NB4 (cell line): Measurements from ENCODE around the gene ZNF174.

Source experiments
- DNase-seq: peaks from one replicate; pipeline ENCODE4 v3.0.0; 2010; ENCODE audit warnings: low read depth
- H3K4me3 ChIP-seq: one replicate; pipeline ENCODE4 v1.5.1; 2011; ENCODE audit warnings: mild to moderate bottlenecking, low read depth, low read length, moderate library complexity
- CTCF ChIP-seq: IDR thresholded peaks from one replicate; pipeline ENCODE4 v1.5.1; 2012; ENCODE audit warnings: low read depth, low read length
- MAX ChIP-seq: IDR thresholded peaks from 2 replicates; pipeline ENCODE4 v1.6.1; 2011; ENCODE audit warnings: low read depth, low read length
- MYC ChIP-seq: IDR thresholded peaks from 2 replicates; pipeline ENCODE4 v1.6.1; 2011; ENCODE audit warnings: low read depth, low read length
- POLR2A ChIP-seq: IDR thresholded peaks from 2 replicates; pipeline ENCODE4 v1.6.1; 2011; ENCODE audit warnings: mild to moderate bottlenecking; ENCODE audit not compliant: insufficient read length; ENCODE audit errors: extremely low read depth

ZNF174 gene

DNA sequence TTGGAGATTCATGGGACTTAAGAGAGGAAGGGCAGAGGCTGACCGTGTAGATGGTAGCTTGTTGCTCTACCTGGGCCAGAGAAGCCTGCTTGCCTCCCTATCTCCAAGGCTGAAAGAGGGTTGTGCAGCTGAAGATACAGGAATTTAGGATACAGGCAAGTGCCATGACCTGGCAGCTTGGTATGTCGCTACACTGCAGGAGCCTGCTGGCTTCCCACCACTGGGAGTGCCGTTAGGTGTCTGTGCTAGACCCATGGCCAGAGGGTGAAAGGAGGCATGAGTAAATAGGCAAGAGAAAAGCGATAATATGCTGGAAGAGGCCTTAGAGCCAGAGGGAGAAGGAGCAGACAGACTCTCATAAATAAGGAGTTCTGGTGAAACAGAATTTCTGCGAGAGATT, 53.1 kb downstream of the ZNF174 start:
- H3K4me3 ChIP-seq = no peak overlapping the region
- no peak for TF ChIP-seq POLR2A
- no peak for DNase-seq

- TF ChIP-seq POLR2A (no peak), MAX (no peak), CTCF (no peak), MYC (no peak)
- no peak overlapping the region for H3K4me3 ChIP-seq
- no peak for DNase-seq
These were observed 53.7 kb downstream of the ZNF174 start for GRCh38 chr16:3454631-3455147.

DNA sequence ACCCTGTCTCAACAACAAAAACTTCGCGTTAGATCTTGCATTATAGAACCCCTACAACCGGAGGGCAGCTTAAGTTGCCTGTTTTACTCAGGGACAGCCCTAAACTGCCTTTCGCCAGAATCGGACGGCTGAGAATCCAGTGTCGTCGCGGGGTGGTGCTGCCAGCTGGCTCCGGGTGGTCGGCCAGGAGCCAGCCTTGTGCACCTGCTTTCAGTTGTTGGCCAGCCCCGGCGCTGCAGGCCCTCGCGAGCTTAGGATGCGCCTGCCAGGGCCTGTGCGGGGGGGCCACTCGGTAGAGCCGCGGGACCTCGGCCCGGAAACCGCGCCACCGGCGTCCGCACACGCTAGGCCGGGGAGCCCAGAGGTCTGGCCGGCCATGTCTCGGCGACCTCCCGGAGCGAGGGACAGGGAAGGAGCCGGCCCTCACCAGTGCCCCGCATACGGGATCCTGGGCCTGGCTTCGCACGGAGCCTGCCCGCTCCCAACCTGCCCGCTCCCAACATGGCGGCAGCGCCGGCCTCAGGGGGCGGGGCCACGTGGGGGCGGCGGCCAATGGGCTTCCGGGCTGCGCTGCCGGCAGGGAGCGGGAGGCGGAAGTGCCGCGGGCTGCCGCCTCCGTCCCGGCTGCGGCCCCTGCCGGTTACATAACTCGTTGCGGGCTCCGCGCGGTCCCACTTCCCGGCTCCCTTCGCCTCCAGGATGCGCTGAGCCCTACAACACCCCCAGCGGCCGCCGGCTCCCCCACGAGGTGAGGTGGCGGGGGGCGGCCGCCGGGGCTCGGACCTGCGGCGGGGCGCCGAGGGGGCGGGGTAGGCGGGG, 56.6 kb downstream of the ZNF174 start:
- peak; percentile 94 for DNase-seq
- peak overlapping the region; percentile 68 for H3K4me3 ChIP-seq
- TF ChIP-seq POLR2A = peak; percentile 72
- TF ChIP-seq MYC = peak; percentile 84
- peak; percentile 84 for TF ChIP-seq MAX
- no peak for TF ChIP-seq CTCF

GRCh38 chr16:3458278-3458851, 57.4 kb downstream of the ZNF174 start:
- peak; percentile 41 for DNase-seq
- TF ChIP-seq CTCF (no peak), POLR2A (no peak), MAX (no peak), MYC (no peak)
- peak overlapping the region; percentile 81 for H3K4me3 ChIP-seq

DNA sequence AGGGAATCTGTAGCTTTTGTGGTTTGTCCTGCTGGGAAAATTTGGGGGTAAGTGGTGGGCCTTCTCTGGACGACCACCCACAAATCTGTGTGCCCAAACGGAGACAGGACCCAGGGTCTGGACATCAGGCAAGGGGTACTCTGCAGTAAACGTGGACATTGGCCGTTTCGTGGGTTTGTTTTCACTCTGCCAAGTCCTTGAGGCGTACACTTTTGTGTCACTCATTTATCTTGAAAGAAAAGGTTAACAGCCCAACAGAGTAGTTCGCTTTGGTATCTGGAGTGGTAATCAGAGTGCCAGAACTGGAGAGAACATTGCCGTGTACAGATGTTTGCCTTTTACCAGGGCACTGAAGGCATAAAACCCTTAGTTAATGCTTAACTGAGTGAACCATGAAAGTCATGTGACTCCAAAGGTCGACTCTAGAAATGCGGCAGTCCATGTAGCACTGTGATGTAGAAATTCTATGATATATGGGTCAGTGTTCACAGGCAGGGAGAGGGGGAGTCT, 57.9 kb downstream of the ZNF174 start:
- peak overlapping the region; percentile 81 for H3K4me3 ChIP-seq
- DNase-seq = no peak
- TF ChIP-seq MYC (no peak), CTCF (no peak), MAX (no peak), POLR2A (no peak)
